DND-41 (cell line): ENCODE results near the gene MICAL3.
"Not testable (repeated sequence)": the region's sequence is repeated elsewhere in the genome, so short reads cannot be mapped to it uniquely, and the experiment has no call there.

Experiments
- CTCF ChIP-seq: IDR thresholded peaks from 2 replicates; pipeline ENCODE4 v1.5.1; 2012; ENCODE audit warnings: borderline replicate concordance, low read length, moderate library complexity, mild to moderate bottlenecking; ENCODE audit not compliant: poor library complexity, severe bottlenecking; ENCODE audit errors: extremely low read depth
- EZH2 ChIP-seq: IDR thresholded peaks from 3 replicates; pipeline ENCODE4 v1.6.1; 2012; ENCODE audit warnings: borderline replicate concordance, low read depth, mild to moderate bottlenecking, moderate library complexity, low read length, inconsistent platforms; ENCODE audit not compliant: severe bottlenecking

GRCh38 chr22:18071307-18071967 lies 47.1 kb upstream of the MICAL3 start:
- not testable (repeated sequence) for TF ChIP-seq CTCF, EZH2
